Measurements from ENCODE around the gene CD164L2.
A peak's percentile ranks its signal among the peaks of the same experiment; 100 is the strongest.

The CD164L2 gene

GRCh38 chr1:27365372-27366112 lies 17.6 kb downstream of the CD164L2 start:
- H3K27me3 Mint-ChIP-seq, result no peaks in the 10 kb centered on the region
- peak overlapping the region; percentile 93 for H3K4me3 Mint-ChIP-seq
- ATAC-seq, result peak; percentile 74
- H3K36me3 Mint-ChIP-seq, result no peaks in the 10 kb centered on the region
- peaks cover 61% of the 10 kb centered on the region for H3K4me1 Mint-ChIP-seq
- H3K27ac Mint-ChIP-seq, result peak overlapping the region; percentile 83
- no peaks in the 10 kb centered on the region for H3K9me3 Mint-ChIP-seq

- ATAC-seq, result no peak
- peak overlapping the region; percentile 93 for H3K4me3 Mint-ChIP-seq
- no peaks in the 10 kb centered on the region for H3K9me3 Mint-ChIP-seq
- peak overlapping the region; percentile 83 for H3K27ac Mint-ChIP-seq
- H3K36me3 Mint-ChIP-seq, result no peaks in the 10 kb centered on the region
- peaks cover 62% of the 10 kb centered on the region for H3K4me1 Mint-ChIP-seq
- no peaks in the 10 kb centered on the region for H3K27me3 Mint-ChIP-seq
Observed at GRCh38 chr1:27364696-27365371, 18.3 kb downstream of the CD164L2 start.

GRCh38 chr1:27363766-27364695 lies 19.1 kb downstream of the CD164L2 start:
- peaks cover 62% of the 10 kb centered on the region for H3K4me1 Mint-ChIP-seq
- no peaks in the 10 kb centered on the region for H3K36me3 Mint-ChIP-seq
- no peak overlapping the region for H3K27ac Mint-ChIP-seq
- no peak for ATAC-seq
- no peaks in the 10 kb centered on the region for H3K27me3 Mint-ChIP-seq
- H3K4me3 Mint-ChIP-seq, result no peak overlapping the region
- H3K9me3 Mint-ChIP-seq, result no peaks in the 10 kb centered on the region

- peak overlapping the region; percentile 37 for H3K4me3 Mint-ChIP-seq
- H3K4me1 Mint-ChIP-seq, result peaks cover 66% of the 10 kb centered on the region
- H3K36me3 Mint-ChIP-seq, result no peaks in the 10 kb centered on the region
Observed at GRCh38 chr1:27361553-27361952, 21.6 kb downstream of the CD164L2 start.

GRCh38 chr1:27361044-27361402 lies 22.1 kb downstream of the CD164L2 start:
- Mint-ChIP-seq H3K27me3 (no peaks in the 10 kb centered on the region), H3K9me3 (no peaks in the 10 kb centered on the region), H3K36me3 (no peaks in the 10 kb centered on the region), H3K4me3 (peak overlapping the region; percentile 74), H3K4me1 (peaks cover 71% of the 10 kb centered on the region), H3K27ac (peak overlapping the region; percentile 60)
- ATAC-seq, result no peak

More at GRCh38 chr1:27361553-27361952, 21.6 kb downstream of the CD164L2 start:
- Mint-ChIP-seq H3K9me3 (no peaks in the 10 kb centered on the region), H3K27ac (peak overlapping the region; percentile 60), H3K27me3 (no peaks in the 10 kb centered on the region)
- ATAC-seq, result no peak

- Mint-ChIP-seq H3K27ac (peak overlapping the region; percentile 60), H3K9me3 (no peaks in the 10 kb centered on the region), H3K36me3 (no peaks in the 10 kb centered on the region)
Observed at GRCh38 chr1:27360159-27361043, 22.7 kb downstream of the CD164L2 start.

GRCh38 chr1:27359822-27360158 lies 23.3 kb downstream of the CD164L2 start:
- H3K27me3 Mint-ChIP-seq, result no peaks in the 10 kb centered on the region
- no peak for ATAC-seq
- no peaks in the 10 kb centered on the region for H3K9me3 Mint-ChIP-seq
- peak overlapping the region; percentile 74 for H3K4me3 Mint-ChIP-seq
- H3K36me3 Mint-ChIP-seq, result no peaks in the 10 kb centered on the region
- peak overlapping the region; percentile 60 for H3K27ac Mint-ChIP-seq
- H3K4me1 Mint-ChIP-seq, result peaks cover 69% of the 10 kb centered on the region

More at GRCh38 chr1:27360159-27361043, 22.7 kb downstream of the CD164L2 start:
- peaks cover 71% of the 10 kb centered on the region for H3K4me1 Mint-ChIP-seq
- no peaks in the 10 kb centered on the region for H3K27me3 Mint-ChIP-seq
- peak overlapping the region; percentile 74 for H3K4me3 Mint-ChIP-seq
- peak; percentile 43 for ATAC-seq

GRCh38 chr1:27358928-27359313 lies 24.2 kb downstream of the CD164L2 start:
- Mint-ChIP-seq H3K27ac (no peak overlapping the region), H3K4me1 (peaks cover 61% of the 10 kb centered on the region), H3K4me3 (no peak overlapping the region)

GRCh38 chr1:27358038-27358927 lies 24.9 kb downstream of the CD164L2 start:
- H3K27me3 Mint-ChIP-seq, result no peaks in the 10 kb centered on the region
- no peaks in the 10 kb centered on the region for H3K36me3 Mint-ChIP-seq
- H3K27ac Mint-ChIP-seq, result no peak overlapping the region
- no peak for ATAC-seq
- H3K4me3 Mint-ChIP-seq, result peak overlapping the region; percentile 74
- H3K4me1 Mint-ChIP-seq, result peaks cover 56% of the 10 kb centered on the region
- no peaks in the 10 kb centered on the region for H3K9me3 Mint-ChIP-seq

More at GRCh38 chr1:27358928-27359313, 24.2 kb downstream of the CD164L2 start:
- Mint-ChIP-seq H3K36me3 (no peaks in the 10 kb centered on the region), H3K9me3 (no peaks in the 10 kb centered on the region), H3K27me3 (no peaks in the 10 kb centered on the region)
- no peak for ATAC-seq

- peak overlapping the region; percentile 74 for H3K4me3 Mint-ChIP-seq
- peak; percentile 75 for ATAC-seq
- H3K27ac Mint-ChIP-seq, result peak overlapping the region; percentile 58
- no peaks in the 10 kb centered on the region for H3K9me3 Mint-ChIP-seq
- peaks cover 56% of the 10 kb centered on the region for H3K4me1 Mint-ChIP-seq
- no peaks in the 10 kb centered on the region for H3K27me3 Mint-ChIP-seq
- no peaks in the 10 kb centered on the region for H3K36me3 Mint-ChIP-seq
Observed at GRCh38 chr1:27357281-27358037, 25.7 kb downstream of the CD164L2 start.

GRCh38 chr1:27356619-27357280 lies 26.4 kb downstream of the CD164L2 start:
- Mint-ChIP-seq H3K36me3 (no peaks in the 10 kb centered on the region), H3K4me1 (peaks cover 56% of the 10 kb centered on the region), H3K27ac (peak overlapping the region; percentile 58), H3K9me3 (no peaks in the 10 kb centered on the region), H3K4me3 (peak overlapping the region; percentile 74), H3K27me3 (no peaks in the 10 kb centered on the region)
- peak; percentile 57 for ATAC-seq

- Mint-ChIP-seq H3K9me3 (no peaks in the 10 kb centered on the region), H3K4me1 (peaks cover 56% of the 10 kb centered on the region), H3K27ac (peak overlapping the region; percentile 58), H3K4me3 (peak overlapping the region; percentile 74), H3K36me3 (no peaks in the 10 kb centered on the region), H3K27me3 (no peaks in the 10 kb centered on the region)
- no peak for ATAC-seq
Observed at GRCh38 chr1:27356277-27356618, 26.9 kb downstream of the CD164L2 start.

GRCh38 chr1:27355683-27356082 lies 27.4 kb downstream of the CD164L2 start:
- peaks cover 52% of the 10 kb centered on the region for H3K4me1 Mint-ChIP-seq
- no peak for ATAC-seq
- no peak overlapping the region for H3K4me3 Mint-ChIP-seq
- no peaks in the 10 kb centered on the region for H3K27me3 Mint-ChIP-seq
- H3K36me3 Mint-ChIP-seq, result no peaks in the 10 kb centered on the region
- H3K27ac Mint-ChIP-seq, result peak overlapping the region; percentile 58
- no peaks in the 10 kb centered on the region for H3K9me3 Mint-ChIP-seq

Measured in stimulated activated memory B cell treated with anti-CD40 and anti-IgM and Interleukin-4, amounts not matched to agents 10 μg/mL and 1 μg/mL and 100 μg/mL, for 72 hours (primary cell).